ENCODE measurements around the gene PITPNM3. TPM values are rescaled to one million over a fixed set of nuclear protein-coding genes. Genes with fewer than 3 reads are reported as not detected.
A peak's percentile ranks its signal among the peaks of the same experiment; 100 is the strongest.

Gene PITPNM3
- total and polyA plus RNA-seq, 12 donors, result 0.12 to 0.70 (median 0.33) TPM

- H3K9me3 ChIP-seq, result no peaks in the 10 kb centered on the region
- peaks cover 0 to 15% (median 5%) of the 10 kb centered on the region in 9 donors for H3K4me1 ChIP-seq
- no peak for TF ChIP-seq CTCF (IDR thresholded peaks at IDR 0.05)
- 5 to 13% methylated on average over 8 of the region's 8 CpGs for WGBS, 2 donors
- no peak overlapping the region for H3K4me3 ChIP-seq
- H3K27ac ChIP-seq, result no peak overlapping the region
- intact Hi-C loops (cut with DNase I), result loop anchor here in 1 of 10 donors (10.0 kb wide), 1 partner anchor 59 kb away; the partner anchor contains the start of gene PITPNM3
- no peaks in the 10 kb centered on the region for H3K36me3 ChIP-seq
- peak in 1 of 8 donors; percentile 26 for ATAC-seq
- no peak for DNase-seq
- H3K27me3 ChIP-seq, result peaks cover 0 to 21% (median 14%) of the 10 kb centered on the region in 7 donors
These were observed 60.3 kb downstream of the PITPNM3 start for GRCh38 chr17:6496116-6496481.

- intact Hi-C loops (cut with DNase I), result loop anchor here in 1 of 10 donors (10.0 kb wide), 1 partner anchor 59 kb away; the partner anchor contains the start of gene PITPNM3
These were observed 60.8 kb downstream of the PITPNM3 start for GRCh38 chr17:6495450-6496115.

GRCh38 chr17:6494239-6494941 is 62.0 kb downstream of the PITPNM3 start:
- TF ChIP-seq CTCF (IDR thresholded peaks at IDR 0.05), result no peak
- H3K27me3 ChIP-seq, result peaks cover 0 to 26% (median 18%) of the 10 kb centered on the region in 7 donors
- ATAC-seq (no peak), DNase-seq (no peak)
- peaks cover 0 to 15% (median 5%) of the 10 kb centered on the region in 9 donors for H3K4me1 ChIP-seq
- H3K4me3 ChIP-seq, result no peak overlapping the region
- intact Hi-C loops (cut with DNase I), result loop anchor here in 1 of 10 donors (10.0 kb wide), 1 partner anchor 60 kb away; the partner anchor contains the start of gene PITPNM3
- no peaks in the 10 kb centered on the region for H3K36me3 ChIP-seq
- no peaks in the 10 kb centered on the region for H3K9me3 ChIP-seq
- 77 to 82% methylated on average over 5 of the region's 5 CpGs for WGBS, 2 donors
- H3K27ac ChIP-seq, result no peak overlapping the region

More at GRCh38 chr17:6495450-6496115, 60.8 kb downstream of the PITPNM3 start:
- DNase-seq (no peak), ATAC-seq (no peak)
- no peak for TF ChIP-seq CTCF (IDR thresholded peaks at IDR 0.05)
- Histone ChIP-seq H3K4me3 (no peak overlapping the region), H3K27ac (no peak overlapping the region), H3K9me3 (no peaks in the 10 kb centered on the region), H3K36me3 (no peaks in the 10 kb centered on the region), H3K27me3 (peaks cover 0 to 21% (median 14%) of the 10 kb centered on the region in 7 donors), H3K4me1 (peaks cover 0 to 15% (median 5%) of the 10 kb centered on the region in 9 donors)
- 49 to 54% methylated on average over 15 of the region's 15 CpGs for WGBS, 2 donors

GRCh38 chr17:6492892-6493674 is 63.3 kb downstream of the PITPNM3 start:
- peaks cover 0 to 36% (median 18%) of the 10 kb centered on the region in 7 donors for H3K27me3 ChIP-seq
- H3K4me3 ChIP-seq, result no peak overlapping the region
- no peak for ATAC-seq
- H3K36me3 ChIP-seq, result no peaks in the 10 kb centered on the region
- WGBS, 2 donors, result 70 to 79% methylated on average over 4 of the region's 4 CpGs
- intact Hi-C loops (cut with DNase I), result loop anchor here in 1 of 10 donors (10.0 kb wide), 1 partner anchor 62 kb away; the partner anchor contains the start of gene PITPNM3
- no peak for DNase-seq
- no peaks in the 10 kb centered on the region for H3K9me3 ChIP-seq
- H3K4me1 ChIP-seq, result peaks cover 0 to 15% (median 5%) of the 10 kb centered on the region in 9 donors
- no peak for TF ChIP-seq CTCF (IDR thresholded peaks at IDR 0.05)
- no peak overlapping the region for H3K27ac ChIP-seq
